Dermis blood vessel endothelial cell (primary cell): ENCODE results near the gene TBX10. TPM values are rescaled to one million over a fixed set of nuclear protein-coding genes. Genes with fewer than 3 reads are reported as not detected.
"Not testable (repeated sequence)": the region's sequence is repeated elsewhere in the genome, so short reads cannot be mapped to it uniquely, and the experiment has no call there.

ENCODE experiments used
- DNase-seq: peaks from one replicate; pipeline ENCODE4 v3.0.0; 2010
- total RNA-seq: library from RNA; depleted of rRNA; stranded (reverse); fragments of >200 nt; gene quantifications from 2 replicates; pipeline ENCODE4 v1.2.3, GENCODE V29; 2014

The TBX10 gene
- total RNA-seq, 1 donor from 2014 or later: not detected

GRCh38 chr11:67630228-67630942 lies 9.2 kb downstream of the TBX10 start:
- peak; percentile 97 for DNase-seq

DNA sequence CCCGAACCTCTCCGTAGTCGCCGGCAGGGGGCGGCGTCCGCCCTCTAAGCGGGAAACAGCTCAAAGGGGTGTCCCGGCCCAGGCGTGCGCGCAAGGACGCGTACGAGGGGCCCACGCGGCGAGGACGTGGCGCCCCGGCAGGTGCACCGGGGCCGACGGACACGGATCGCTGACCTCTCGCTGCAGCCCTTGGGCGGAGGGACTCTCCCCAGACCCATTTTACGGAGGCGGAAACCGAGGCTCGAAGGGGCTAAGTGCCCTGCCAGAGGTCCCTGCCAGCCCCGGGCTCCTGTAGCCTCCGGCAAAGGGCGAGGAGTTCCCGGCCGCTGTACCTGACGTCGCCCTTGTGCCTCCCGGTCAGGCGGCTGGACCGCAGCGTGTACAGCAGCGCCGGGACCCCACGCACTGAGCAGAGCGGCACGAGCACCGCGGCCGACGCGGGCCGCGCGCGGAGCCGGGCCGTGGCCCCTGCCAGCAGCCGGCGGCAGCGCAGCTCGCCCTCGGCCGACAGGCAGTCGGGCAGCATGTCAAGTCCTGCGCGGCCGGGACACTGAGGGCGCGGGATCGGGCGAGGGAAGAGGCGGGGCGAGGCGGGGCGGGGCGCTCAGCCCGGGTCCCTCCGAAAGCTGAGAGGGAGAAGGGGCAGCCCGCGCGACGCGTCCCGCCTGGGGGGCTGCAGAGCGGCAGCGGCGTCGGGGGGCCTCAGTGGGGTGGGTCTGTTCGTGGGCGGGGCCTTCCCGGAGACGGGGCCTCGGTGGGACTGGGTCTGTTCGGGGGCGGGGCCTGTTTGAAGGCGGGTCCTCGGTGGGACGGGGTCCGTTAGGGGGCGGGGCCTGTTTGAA lies 10.0 kb downstream of the TBX10 start, which contains the start of gene NUDT8:
TSS of gene NUDT8 (minus strand) at position 552 of the 842 bp plus-strand sequence. CDS start at position 526, 26 bp downstream.
- peak; percentile 86 for DNase-seq

DNA sequence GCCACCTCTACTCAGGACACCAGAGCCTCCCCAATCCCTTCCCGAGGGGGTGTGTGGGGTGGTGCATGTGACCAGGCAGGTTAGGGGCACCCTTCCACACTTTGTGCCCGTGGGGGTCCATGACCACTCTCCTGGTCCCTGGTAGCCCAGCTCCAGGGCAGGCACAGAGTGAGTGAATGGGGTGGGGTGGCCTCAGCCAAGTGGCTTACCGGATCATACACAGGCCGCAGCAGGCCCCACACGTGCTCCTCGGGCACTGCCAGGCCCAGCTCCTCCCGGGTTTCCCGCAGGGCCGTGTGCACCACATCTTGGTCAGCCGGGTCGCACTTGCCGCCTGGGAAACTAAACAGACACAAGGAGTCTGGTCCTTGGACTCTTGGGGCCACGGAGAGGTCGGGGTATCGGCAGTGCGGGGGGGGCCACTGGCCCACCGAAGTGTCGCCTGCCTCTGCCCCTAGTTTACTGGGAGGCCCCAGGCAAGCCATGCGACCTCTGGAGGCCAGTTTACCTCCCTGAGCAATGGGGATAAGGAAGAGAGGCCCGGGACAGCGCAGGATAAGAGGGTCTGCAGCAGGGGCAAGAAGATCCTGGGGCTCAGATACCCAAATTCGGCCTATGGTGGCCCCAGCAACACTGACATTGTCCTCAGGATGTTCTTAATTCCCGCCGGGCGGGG lies 10.7 kb downstream of the TBX10 start:
- DNase-seq: no peak

- no peak for DNase-seq
Observed at GRCh38 chr11:67627812-67628624, 11.5 kb downstream of the TBX10 start.

DNA sequence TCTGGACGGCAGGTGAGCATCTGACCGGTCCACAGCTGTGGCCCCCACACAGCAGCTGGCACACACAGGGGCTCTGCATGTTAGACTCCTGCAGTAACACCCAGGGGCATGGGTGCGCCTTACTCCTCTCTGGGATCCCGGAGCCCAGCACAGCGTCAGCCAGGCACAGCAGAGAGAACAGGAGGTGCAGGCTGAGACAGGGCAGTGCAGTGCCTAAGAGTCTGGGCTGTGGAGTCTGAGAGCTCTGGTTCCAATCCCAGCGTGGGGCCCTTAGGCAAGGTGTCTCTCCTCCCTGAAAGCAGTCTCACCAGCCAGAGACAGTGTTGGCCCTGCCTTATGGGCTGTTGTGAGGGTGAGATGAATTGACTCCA lies 12.1 kb downstream of the TBX10 start:
- DNase-seq: no peak

DNA sequence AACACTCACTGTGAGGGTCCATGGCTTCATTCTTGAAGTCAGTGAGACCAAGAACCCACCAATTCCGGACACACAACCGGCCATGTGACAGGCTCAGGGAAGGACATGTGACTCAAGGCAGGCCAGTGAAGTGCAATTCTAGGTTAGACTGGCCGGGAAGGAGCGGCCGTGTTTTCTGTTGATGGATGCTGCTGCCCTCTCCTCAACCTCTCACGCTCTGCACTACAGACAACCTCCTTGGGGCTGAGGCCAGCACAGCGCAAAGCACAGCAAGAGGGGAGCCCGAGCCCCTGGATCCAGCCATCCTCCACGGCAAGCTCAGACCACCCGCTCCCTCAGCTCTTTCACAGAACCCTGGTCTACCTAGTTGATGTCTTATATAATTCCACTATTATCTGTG lies 12.6 kb downstream of the TBX10 start:
- DNase-seq: no peak

DNA sequence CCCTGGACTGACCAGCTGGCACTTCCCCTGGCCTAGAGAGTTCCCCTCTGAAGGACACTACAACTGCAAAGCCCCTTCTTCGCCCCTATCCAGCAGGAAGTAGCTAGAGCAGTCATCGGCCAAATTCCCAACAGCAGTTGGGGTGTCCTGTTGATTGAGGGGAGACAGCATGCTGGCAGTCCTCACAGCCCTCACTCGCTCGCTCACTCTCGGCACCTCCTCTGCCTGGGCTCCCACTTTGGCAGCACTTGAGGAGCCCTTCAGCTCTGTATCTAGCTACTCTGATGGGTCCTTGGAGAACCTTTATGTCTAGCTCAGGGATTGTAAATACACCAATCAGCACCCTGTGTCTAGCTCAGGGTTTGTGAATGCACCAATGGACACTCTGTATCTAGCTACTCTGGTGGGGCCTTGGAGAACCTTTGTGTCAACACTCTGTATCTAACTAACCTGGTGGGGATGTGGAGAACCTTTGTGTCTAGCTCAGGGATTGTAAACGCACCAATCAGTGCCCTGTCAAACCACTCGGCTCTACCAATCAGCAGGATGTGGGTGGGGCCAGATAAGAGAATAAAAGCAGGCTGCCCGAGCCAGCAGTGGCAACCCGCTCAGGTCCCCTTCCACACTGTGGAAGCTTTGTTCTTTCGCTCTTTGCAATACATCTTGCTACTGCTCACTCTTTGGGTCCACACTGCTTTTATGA lies 13.3 kb downstream of the TBX10 start:
- not testable (repeated sequence) for DNase-seq

DNA sequence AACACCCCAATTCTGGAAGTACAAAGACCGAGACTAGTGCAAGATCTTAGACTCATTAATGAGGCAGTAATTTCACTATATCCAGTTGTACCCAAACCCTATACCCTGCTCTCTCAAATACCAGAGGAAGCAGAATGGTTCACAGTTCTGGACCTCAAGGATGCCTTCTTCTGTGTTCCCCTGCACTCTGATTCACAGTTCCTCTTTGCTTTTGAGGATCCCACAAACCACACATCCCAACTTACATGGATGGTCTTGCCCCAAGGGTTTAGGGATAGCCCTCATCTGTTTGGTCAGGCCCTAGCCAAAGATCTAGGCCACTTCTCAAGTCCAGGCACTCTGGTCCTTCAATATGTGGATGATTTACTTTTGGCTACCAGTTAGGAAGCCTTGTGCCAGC lies 15.8 kb downstream of the TBX10 start:
- DNase-seq: not testable (repeated sequence)

DNA sequence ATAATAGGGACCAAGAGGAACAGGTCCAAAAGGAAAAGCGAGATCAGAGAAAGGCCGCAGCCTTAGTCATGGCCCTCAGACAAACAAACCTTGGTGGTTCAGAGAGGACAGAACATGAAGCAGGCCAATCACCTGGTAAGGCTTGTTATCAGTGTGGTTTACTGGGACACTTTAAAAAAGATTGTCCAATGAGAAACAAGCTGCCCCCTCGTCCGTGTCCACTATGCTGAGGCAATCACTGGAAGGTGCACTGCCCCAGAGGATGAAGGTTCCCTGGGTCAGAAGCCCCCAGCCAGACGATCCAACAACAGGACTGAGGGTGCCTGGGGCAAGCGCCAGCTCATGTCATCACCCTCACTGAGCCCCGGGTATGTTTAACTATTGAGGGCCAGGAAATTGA lies 16.7 kb downstream of the TBX10 start:
- DNase-seq: not testable (repeated sequence)

DNA sequence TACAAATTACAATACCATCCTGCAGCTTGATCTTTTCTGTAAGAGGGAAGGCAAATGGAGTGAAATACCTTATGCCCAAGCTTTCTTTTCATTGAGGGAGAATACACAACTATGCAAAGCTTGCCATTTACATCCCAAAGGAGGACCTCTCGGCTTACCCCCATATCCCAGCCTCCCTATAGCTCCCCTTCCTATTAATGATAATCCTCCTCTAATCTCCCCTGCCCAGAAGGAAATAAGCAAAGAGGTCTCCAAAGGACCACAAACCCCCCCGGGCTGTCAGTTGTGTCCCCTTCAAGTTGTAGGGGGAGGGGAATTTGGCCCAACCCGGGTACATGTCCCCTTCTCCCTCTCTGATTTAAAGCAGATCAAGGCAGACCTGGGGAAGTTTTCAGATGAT lies 17.6 kb downstream of the TBX10 start:
- not testable (repeated sequence) for DNase-seq

DNA sequence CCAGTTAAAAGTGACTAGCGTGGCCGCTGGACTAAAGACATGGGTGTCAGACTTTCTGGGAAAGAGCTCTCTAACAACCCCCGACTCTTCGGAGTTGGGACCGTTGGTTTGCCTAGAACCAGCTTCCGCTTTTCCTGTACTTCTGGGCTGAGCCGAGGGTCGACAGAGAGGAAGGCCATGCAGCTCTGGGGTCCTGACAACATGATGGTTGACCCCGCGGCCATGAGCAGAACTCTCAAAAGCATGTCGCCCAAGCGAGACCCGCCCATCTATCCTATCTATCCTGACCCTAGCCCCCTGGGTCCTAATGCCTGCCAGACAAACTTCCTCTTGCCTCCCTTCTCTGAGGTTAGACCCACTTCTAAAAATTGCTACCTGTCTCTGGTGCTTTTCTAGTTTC lies 18.9 kb downstream of the TBX10 start:
- DNase-seq: not testable (repeated sequence)

DNA sequence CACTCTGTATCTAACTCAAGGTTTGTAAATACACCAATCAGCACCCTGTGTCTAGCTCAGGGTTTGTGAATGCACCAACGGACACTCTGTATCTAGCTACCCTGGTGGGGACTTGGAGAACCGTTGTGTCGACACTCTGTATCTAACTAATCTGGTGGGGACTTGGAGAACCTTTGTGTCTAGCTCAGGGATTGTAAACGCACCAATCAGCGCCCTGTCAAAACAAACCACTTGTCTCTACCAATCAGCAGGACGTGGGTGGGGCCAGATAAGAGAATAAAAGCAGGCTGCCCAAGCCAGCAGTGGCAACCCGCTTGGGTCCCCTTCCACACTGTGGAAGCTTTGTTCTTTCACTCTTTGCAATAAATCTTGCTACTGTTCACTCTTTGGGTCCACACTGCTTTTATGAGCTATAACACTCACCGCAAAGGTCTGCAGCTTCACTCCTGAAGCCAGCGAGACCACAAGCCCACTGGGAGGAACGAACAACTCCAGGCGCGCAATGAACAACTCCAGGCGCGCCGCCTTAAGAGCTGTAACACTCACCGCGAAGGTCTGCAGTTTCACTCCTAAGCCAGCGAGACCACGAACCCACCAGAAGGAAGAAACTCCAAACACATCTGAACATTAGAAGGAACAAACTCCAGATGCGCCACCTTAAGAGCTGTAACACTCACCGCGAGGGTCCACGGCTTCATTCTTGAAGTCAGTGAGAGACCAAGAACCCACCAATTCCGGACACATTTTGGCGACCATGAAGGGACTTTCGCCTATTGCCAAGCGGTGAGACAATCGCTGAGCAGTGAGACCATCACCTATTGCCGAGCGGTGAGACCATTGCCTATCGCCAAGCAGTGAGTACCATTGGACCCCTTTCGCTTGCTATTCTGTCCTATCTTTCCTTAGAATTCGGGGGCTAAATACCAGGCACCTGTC lies 19.6 kb downstream of the TBX10 start:
- DNase-seq: not testable (repeated sequence)

DNA sequence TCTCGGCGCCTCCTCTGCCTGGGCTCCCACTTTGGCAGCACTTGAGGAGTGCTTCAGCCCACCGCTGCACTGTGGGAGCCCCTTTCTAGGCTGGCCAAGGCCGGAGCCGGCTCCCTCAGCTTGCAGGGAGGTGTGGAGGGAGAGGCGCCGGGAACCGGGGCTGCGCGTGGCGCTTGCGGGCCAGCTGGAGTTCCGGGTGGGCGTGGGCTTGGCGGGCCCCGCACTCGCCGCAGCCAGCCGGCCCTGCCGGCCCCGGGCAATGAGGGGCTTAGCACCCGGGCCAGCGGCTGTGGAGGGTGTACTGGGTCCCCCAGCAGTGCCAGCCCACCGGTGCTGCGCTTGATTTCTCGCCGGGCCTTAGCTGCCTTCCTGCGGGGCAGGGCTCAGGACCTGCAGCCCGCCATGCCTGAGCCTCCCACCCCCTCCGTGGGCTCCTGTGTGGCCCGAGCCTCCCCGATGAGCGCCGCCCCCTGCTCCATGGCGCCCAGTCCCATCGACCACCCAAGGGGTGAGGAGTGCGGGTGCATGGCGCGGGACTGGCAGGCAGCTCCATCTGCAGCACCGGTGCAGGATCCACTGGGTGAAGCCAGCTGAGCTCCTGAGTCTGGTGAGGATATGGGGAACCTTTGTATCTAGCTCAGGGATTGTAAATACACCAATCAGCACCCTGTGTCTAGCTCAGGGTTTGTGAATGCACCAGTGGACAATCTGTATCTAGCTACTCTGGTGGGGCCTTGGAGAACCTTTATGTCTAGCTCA lies 20.5 kb downstream of the TBX10 start:
- not testable (repeated sequence) for DNase-seq

DNA sequence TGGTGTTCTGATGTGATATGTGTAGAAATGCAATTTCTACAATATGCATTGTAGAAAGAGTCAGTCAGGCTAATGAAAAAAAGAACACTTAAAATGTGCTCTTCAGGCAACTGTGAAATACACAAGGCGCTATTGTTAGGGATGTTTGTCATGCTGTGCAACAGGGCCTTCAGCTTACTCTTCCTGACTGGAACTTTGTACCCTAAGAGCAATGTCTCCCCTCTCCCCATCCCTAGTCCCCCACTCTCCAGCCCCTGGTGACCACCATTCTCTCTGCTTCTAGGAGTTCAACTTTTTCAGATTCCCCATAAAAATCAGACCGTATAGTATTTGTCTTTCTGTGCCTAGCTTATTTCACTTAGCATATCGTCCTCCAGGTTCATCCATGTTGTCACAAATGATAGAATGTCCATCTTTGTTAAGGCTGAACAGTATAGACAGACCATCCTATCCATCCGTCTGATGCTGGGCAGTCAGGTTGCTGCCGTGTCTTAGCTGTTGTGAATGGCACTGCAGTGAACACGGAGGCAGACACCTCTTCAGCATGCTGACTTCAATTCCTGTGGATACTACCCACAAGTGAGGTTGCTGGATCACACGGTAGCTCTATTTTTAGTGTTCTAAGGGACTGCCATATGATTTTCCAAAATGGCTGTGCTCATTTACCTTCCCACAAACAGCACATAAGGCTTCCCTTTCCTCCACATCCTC lies 22.2 kb downstream of the TBX10 start:
- DNase-seq: no peak

DNA sequence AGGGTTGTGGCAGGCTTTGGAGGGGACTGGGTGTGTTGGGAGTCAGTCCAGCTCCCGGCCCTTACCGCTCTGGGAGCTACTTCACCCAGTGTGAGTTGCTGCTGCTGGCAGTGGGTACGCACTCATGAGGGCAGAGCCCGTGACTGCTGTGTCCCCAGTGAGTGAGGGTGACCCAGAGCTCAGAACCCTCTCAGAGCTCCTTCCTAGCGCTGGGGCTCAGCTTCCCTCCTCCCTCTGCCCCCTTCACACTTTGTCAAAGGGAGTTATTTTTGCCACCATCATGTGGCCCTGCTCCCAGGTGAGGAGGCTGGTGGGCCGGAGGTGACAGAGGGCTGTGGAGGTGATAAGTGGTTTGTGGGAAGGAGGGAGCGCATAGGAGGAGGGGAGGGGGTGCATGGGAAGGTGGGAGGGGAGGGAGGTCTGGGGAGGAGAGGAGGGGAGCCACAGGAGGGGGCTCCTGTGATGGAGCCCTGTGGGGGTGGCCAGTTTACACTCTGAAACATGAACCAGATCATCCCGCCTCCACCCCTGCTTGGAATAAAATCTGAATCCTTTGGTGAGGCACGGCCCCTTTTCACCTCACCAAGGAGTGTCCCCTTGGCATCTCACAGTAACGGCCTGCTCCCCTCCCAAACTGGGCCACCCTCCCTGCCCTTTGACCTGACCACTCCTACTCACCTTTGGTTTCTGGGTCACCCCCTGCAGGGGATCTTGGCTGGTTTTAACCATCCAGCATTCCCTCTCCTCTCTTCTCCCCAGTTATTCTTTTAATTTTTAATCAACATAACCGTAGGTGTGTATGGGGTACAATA lies 22.9 kb downstream of the TBX10 start:
- no peak for DNase-seq

DNA sequence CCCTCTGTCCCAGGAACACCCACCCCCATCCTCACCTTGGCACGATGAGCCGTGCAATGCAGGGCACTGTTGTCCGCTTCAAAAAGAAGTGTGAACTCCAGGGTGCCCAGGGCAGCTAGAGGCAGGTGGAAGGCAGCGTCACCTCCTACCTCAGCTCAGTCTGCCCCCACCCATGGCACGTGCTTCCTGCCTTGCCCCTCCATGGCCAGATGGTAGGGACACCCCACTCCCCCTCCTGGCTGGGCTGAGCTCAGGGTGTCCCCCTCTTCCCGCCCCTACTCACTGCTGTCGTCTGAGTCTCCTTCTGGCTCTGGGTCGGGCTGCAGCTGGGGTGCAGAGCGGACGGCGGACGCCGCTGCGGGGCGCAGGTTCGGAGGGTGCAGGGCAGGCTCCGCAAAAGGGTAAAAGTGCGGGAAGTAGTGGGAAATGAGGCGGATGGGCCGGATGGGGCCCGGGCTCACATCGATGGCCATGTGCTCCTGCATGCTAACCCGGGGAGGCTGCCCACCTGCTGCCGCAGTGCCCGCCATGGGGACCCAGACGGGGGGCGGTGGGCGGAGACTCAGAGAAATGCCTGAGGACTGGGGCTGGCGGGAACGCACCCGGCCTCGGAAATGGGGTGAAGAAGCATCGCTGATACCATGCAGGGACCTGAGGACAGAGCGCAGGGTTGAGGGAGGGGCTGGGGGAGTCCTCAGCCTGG lies 23.7 kb downstream of the TBX10 start:
- no peak for DNase-seq
